Spinal cord (tissue), 10 donors: ENCODE data around the gene CHFR. TPM values are rescaled to one million over a fixed set of nuclear protein-coding genes. Genes with fewer than 3 reads are reported as not detected.
A peak's percentile ranks its signal among the peaks of the same experiment; 100 is the strongest.
"Not testable (repeated sequence)": the region's sequence is repeated elsewhere in the genome, so short reads cannot be mapped to it uniquely, and the experiment has no call there.

ENCODE experiments used
- DNase-seq, 6 donors: peaks; one replicate each; pipeline versions ENCODE4 v3.0.0 to v3.0.0-alpha.2; 2013 to 2015; ENCODE audit warnings: low spot score in 6 of 6, low read depth in 4 of 6
- H3K27ac ChIP-seq: one replicate; pipeline ENCODE4 v1.5.1; 2013; ENCODE audit warnings: low read depth, low read length, control low read depth
- H3K27me3 ChIP-seq: one replicate; pipeline ENCODE4 v1.6.1; 2013; ENCODE audit warnings: low read length; ENCODE audit not compliant: control insufficient read depth, insufficient read depth
- H3K36me3 ChIP-seq: one replicate; pipeline ENCODE4 v1.6.1; 2013; ENCODE audit warnings: low read length; ENCODE audit not compliant: control insufficient read depth, insufficient read depth
- H3K4me1 ChIP-seq: one replicate; pipeline ENCODE4 v1.6.1; 2013; ENCODE audit warnings: low read length; ENCODE audit not compliant: control insufficient read depth, insufficient read depth
- H3K4me3 ChIP-seq: one replicate; pipeline ENCODE4 v1.5.1; 2013; ENCODE audit warnings: low read depth, low read length, control low read depth
- H3K9me3 ChIP-seq: one replicate; pipeline ENCODE4 v1.6.1; 2013; ENCODE audit warnings: low read length; ENCODE audit not compliant: control insufficient read depth, insufficient read depth
- WGBS: methylation state at CpG from one replicate; pipeline ENCODE4 v1.1.5; 2013; ENCODE audit warnings: missing lambda C conversion rate; ENCODE audit not compliant: insufficient coverage; 5-methylcytosine and 5-hydroxymethylcytosine counted together
- polyA plus RNA-seq, 2 donors: library from polyadenylated mRNA; unstranded; fragments of 120-200 nt; gene quantifications; one replicate each; pipeline ENCODE4 v1.2.1, GENCODE V29; 2013; ENCODE audit not compliant: insufficient read length in 2 of 2
- total RNA-seq, 2 donors: library from RNA; depleted of rRNA in 1 of 2; stranded (reverse); fragments of 120-200 nt in 1 of 2; fragments of >200 nt in 1 of 2; gene quantifications; one replicate each; pipeline versions ENCODE4 v1.2.3 to v1.2.4, GENCODE V29; 2013 to 2014
- donor health status: healthy.

The CHFR gene
- total and polyA plus RNA-seq, 4 donors, result 20.9 to 58.6 (median 30.7) TPM

- DNase-seq, result no peak
- Histone ChIP-seq H3K27me3 (no peaks in the 10 kb centered on the region), H3K27ac (no peak overlapping the region), H3K36me3 (peaks cover 91% of the 10 kb centered on the region), H3K9me3 (no peaks in the 10 kb centered on the region), H3K4me3 (no peak overlapping the region), H3K4me1 (no peaks in the 10 kb centered on the region)
- 68% methylated on average over 27 of the region's 30 CpGs for WGBS
Observed at GRCh38 chr12:132847363-132848356, 39.7 kb downstream of the CHFR start.

- not testable (repeated sequence) for DNase-seq, H3K9me3 ChIP-seq, H3K4me1 ChIP-seq, H3K27me3 ChIP-seq, H3K27ac ChIP-seq, H3K4me3 ChIP-seq
- peaks cover 91% of the 10 kb centered on the region for H3K36me3 ChIP-seq
- WGBS, result no CpG with 5 or more reads among the region's 11 CpGs
Observed at GRCh38 chr12:132844681-132845080, 42.7 kb downstream of the CHFR start.

- 65% methylated on average over 21 of the region's 21 CpGs for WGBS
- Histone ChIP-seq H3K4me3 (no peak overlapping the region), H3K27ac (no peak overlapping the region), H3K36me3 (peaks cover 97% of the 10 kb centered on the region), H3K27me3 (no peaks in the 10 kb centered on the region), H3K9me3 (no peaks in the 10 kb centered on the region), H3K4me1 (peaks cover 11% of the 10 kb centered on the region)
- no peak for DNase-seq
Observed at GRCh38 chr12:132842449-132843045, 44.9 kb downstream of the CHFR start.

- Histone ChIP-seq H3K27me3 (no peaks in the 10 kb centered on the region), H3K27ac (no peak overlapping the region), H3K36me3 (peaks cover 95% of the 10 kb centered on the region), H3K9me3 (no peaks in the 10 kb centered on the region), H3K4me1 (peaks cover 15% of the 10 kb centered on the region), H3K4me3 (no peak overlapping the region)
- no peak for DNase-seq
- WGBS, result 94% methylated on average over 15 of the region's 15 CpGs
Observed at GRCh38 chr12:132841151-132841550, 46.3 kb downstream of the CHFR start.

GRCh38 chr12:132840536-132840935 is 46.9 kb downstream of the CHFR start:
- WGBS, result 93% methylated on average over 12 of the region's 20 CpGs
- Histone ChIP-seq H3K9me3 (no peaks in the 10 kb centered on the region), H3K36me3 (peaks cover 92% of the 10 kb centered on the region), H3K27ac (no peak overlapping the region), H3K4me1 (peaks cover 15% of the 10 kb centered on the region), H3K4me3 (no peak overlapping the region), H3K27me3 (no peaks in the 10 kb centered on the region)
- no peak for DNase-seq

- H3K27me3 ChIP-seq, result no peaks in the 10 kb centered on the region
- H3K36me3 ChIP-seq, result peaks cover 90% of the 10 kb centered on the region
- peaks cover 15% of the 10 kb centered on the region for H3K4me1 ChIP-seq
- WGBS, result 87% methylated on average over 14 of the region's 14 CpGs
- DNase-seq, result no peak
- no peak overlapping the region for H3K4me3 ChIP-seq
- H3K27ac ChIP-seq, result no peak overlapping the region
- no peaks in the 10 kb centered on the region for H3K9me3 ChIP-seq
Observed at GRCh38 chr12:132839558-132840235, 47.7 kb downstream of the CHFR start.

- no peak for DNase-seq
- Histone ChIP-seq H3K27me3 (no peaks in the 10 kb centered on the region), H3K9me3 (no peaks in the 10 kb centered on the region), H3K4me3 (no peak overlapping the region), H3K4me1 (peaks cover 15% of the 10 kb centered on the region), H3K36me3 (peaks cover 86% of the 10 kb centered on the region), H3K27ac (peak overlapping the region; percentile 16)
- 85% methylated on average over 13 of the region's 17 CpGs for WGBS
Observed at GRCh38 chr12:132838410-132839080, 48.9 kb downstream of the CHFR start.

GRCh38 chr12:132837693-132838409 is 49.6 kb downstream of the CHFR start:
- no peaks in the 10 kb centered on the region for H3K9me3 ChIP-seq
- peak in 1 of 6 donors; percentile 31 for DNase-seq
- H3K27me3 ChIP-seq, result no peaks in the 10 kb centered on the region
- no peak overlapping the region for H3K4me3 ChIP-seq
- peaks cover 15% of the 10 kb centered on the region for H3K4me1 ChIP-seq
- H3K27ac ChIP-seq, result peak overlapping the region; percentile 16
- WGBS, result 64% methylated on average over 27 of the region's 27 CpGs
- peaks cover 86% of the 10 kb centered on the region for H3K36me3 ChIP-seq
